Hippocampal formation (tissue), 2 donors: ENCODE data around the gene NFATC1.
"Not testable (repeated sequence)": the region's sequence is repeated elsewhere in the genome, so short reads cannot be mapped to it uniquely, and the experiment has no call there.

Experiments
- DNase-seq, 2 donors: peaks; one replicate each; lab custom pipeline; 2025; lab: John Stamatoyannopoulos, UW

The NFATC1 gene

DNA sequence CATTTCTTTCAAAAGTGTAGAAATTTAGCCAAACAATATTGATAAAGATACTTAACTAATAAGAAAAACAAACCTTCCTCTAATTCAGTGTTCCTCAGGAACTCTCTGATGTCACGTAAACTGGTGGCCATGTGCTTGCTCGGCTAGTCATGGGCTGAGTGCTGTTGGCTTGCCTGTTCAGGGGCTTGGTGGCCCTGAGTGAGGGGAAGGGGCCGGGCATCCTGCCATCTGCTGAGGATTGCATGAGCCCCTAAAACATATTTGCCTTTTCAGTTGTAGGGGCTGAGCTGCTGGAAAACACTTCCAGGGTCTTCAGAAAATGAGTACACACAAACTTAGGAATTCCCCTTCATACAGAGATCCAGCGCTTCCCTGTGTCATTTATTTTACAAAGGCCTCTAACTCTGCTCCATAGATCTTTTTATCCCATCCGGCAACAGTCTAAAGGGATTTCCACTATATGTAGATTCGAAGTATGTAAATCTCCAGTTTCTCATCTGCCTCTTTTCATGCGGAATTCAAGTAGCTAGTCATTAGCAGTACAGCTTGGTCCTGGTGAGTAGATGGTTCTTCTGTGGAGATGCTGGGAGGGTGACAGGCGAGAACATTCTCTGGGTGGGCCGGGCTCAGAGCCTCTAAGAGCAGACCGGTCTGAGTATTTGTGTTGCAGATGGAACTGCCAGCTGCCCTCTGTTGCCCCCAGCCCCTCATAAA is 20.1 kb upstream of the NFATC1 start:
- no peak for DNase-seq

DNA sequence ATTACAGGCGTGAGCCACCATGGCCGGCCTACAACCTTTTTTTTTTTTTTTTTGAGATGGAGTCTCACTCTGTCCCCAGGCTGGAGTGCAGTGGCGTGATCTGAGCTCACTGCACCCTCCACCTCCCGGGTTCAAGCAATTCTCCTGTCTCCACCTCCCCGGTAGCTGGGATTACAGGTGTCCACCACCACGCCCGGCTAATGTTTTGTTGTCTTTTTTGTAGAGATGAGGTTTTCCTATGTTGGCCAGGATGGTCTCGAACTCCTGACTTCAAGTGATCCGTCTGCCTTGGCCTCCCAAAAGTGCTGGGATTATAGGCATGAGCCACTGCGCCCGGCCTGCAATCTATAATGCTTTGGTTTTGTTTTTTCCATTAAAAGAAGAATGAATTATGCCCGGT is 19.1 kb upstream of the NFATC1 start:
- not testable (repeated sequence) for DNase-seq

DNA sequence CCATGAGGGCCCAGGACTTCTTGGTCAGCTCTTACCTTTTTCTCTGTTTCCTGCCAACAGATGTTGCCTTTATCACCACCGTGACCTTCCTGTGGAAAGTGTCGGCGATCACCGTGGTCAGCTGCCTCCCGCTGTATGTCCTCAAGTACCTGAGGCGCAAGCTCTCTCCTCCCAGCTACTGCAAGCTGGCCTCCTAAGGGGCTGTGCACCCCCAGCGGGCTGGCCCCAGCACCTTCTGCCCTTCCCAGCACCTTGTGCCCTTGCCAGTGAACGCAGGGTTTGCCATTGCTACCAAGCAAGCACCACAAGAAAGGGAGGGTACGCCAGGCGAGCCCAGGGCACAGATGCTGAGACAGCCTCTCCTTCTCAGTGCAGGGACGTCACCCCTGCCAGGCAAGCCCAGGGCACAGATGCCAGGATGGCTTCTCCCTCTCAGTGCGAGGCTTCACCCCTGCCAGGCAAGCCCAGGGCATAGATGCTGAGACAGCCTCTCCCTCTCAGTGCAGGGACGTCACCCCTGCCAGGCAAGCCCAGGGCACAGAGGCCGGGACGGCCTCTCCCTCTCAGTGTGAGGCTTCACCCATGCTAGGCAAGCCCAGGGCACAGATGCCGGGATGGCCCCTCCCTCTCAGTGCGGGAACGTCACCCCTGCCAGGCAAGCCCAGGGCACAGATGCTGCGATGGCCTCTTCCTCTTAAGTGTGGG is 18.4 kb upstream of the NFATC1 start:
- DNase-seq, result no peak

DNA sequence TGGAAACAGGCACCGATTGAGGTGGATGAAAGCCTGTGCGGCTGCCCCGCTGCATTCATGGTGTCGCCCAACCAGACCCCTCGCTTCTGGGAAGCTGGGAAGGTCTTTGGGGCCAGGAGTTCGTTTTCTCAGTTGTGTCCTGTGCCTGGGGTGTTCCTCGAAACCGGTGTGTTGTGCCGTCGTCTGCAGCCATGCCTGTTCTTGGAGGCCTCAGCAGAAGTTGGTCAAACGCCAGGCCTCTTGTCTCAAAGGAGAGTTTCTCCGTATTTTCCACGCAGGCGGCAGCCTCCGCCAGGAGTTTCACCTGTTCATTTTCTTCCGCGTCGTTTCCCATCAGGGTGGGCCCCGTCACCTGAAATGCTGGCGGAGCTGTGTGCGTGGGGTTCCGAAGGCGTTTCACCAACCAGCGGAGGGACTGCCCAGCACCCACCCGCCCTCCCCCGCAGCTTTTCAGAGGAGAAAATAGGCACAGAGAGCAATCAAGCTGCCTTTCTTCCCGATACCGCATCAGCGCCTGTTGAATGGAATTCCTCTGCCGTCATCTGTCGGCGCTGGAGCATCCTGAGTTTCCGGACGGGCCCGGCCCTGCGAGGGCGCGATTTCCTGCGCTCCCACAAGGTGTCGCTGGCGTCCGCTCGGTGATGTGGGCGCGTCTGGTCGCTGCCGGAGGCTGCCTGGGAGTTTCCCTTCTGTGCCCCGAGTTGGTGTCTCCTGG is 17.0 kb upstream of the NFATC1 start:
- peak; percentile 68 to 74 for DNase-seq

GRCh38 chr18:79379251-79379905 is 16.4 kb upstream of the NFATC1 start:
- DNase-seq, result no peak

- no peak for DNase-seq
Observed at GRCh38 chr18:79379931-79380815, 15.6 kb upstream of the NFATC1 start.

- peak in 1 of 2 donors; percentile 58 for DNase-seq
Observed at GRCh38 chr18:79380816-79381806, 14.6 kb upstream of the NFATC1 start.

GRCh38 chr18:79381811-79382311 is 13.9 kb upstream of the NFATC1 start:
- no peak for DNase-seq

DNA sequence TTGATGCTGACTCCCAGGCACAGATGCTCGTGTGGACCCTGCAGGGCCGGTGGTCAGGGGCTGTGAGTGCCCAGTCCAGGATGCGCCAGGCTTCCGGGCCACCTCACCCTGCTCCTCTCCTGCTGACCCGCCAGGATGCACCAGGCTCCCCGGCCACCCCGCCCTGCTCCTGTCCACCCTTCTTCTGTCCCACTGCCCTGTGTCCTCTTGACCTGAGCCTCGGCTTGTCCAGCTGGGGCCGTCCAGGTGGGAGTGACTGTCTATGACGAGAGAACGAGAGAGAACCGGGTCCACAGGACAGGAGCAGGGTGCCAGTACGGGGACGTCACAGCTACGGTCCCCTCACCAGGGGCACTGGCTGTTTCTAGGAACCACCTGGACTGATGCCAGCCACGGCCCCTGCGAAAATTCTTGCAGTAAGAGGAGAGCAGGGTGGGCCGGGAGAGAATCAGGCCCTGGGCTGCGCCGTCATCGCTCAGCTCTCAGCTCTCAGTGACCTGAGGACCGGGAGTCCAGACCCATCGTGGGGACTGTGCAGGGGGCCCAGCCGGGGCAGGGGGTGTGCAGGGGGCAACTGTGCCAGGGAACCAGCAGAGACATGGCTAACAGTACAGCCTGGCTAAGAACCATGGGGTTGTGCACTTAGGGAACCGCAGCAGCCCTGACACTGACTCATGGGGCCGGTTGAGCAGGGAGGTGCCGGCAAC is 12.9 kb upstream of the NFATC1 start:
- DNase-seq, result no peak

GRCh38 chr18:79383388-79384056 is 12.2 kb upstream of the NFATC1 start:
- DNase-seq, result no peak

DNA sequence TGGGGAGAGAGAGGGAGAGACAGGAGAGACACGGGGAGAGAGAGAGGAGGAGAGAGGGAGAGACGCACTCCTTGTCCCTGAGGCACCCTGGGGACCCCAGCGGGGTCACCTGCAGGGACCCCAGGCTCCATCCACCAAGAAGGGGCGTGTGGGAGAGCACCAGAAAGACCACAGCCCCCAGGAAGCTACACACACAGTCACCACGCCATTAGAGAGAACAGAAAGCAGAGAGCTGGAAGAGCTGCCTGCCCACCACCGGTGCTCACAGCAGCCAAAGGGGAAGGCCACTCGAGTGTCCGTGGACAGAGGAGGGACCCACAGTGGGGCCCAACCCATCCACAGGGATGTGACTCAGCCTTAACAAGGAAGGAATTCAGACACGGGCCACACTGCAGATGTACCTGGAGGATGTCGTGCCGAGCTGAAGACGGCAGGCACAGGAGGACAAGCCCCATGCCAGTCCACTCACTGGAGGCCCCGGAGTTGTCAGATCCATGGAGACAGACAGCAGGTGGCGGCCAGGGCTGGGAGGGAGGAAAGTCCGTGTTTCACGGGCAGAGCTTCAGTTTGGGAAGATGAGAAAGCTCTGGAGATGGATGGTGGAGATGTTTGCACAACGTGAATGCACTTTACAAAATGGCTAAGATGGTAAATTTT is 11.5 kb upstream of the NFATC1 start:
- DNase-seq, result no peak

DNA sequence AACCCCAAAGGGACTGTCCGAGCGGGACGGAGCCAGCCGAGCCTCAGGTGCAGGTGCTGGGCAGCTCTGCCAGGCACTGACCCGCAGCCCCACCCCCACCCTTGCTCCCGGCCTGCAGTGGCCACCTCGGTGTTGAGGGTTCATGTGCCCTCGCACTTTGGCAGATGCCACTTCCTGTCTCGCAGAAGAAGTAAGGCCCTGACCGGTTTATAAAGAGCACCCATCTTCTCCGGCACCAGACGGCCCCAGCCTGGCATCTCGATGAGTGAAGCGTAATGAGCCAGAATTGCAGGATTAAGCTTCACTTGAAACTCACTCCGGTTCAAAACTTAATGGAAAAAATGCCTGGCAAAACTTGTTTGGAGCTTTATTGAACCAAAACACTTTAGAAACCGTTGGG is 10.9 kb upstream of the NFATC1 start:
- no peak for DNase-seq

DNA sequence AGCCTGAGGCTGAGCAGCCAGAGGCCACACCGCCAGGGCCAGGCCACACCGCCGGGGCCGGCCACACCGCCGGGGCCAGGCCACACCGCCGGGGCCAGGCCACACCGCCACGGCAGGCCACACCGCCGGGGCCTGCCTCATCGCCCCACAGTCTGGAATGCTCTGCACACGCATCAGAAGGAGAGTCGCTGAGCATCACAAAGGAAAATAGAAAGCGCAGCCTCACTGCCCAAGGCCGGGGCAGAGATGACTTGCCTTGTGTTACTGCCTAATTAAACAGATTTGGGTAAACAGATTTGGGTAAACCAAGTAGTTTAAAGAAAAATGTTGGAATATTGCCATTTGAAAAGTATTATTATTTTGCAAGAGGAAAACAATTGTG is 10.4 kb upstream of the NFATC1 start:
- DNase-seq, result no peak

- no peak for DNase-seq
Observed at GRCh38 chr18:79385708-79386341, 9.9 kb upstream of the NFATC1 start.

DNA sequence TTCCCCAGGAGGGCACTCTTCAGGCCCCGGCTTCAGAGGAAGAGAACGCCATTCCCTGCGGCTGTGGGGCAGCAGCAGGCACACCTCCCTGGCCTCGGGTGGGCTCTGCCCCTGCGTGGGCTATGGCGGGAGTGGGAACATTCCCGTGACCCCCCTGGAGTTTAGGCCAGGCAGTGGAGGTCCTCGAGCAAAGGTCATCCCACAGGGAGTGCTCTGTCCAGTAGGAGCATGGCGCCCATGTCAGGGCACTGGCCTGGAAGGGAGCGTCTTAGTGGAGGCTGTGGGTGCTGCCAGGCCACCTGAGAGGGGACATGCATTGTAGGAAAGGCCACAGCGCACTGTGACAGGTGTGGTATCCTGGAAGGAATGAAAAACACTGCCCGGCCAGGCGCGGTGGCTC is 9.2 kb upstream of the NFATC1 start:
- no peak for DNase-seq

GRCh38 chr18:79387214-79387613 is 8.5 kb upstream of the NFATC1 start:
- no peak for DNase-seq

DNA sequence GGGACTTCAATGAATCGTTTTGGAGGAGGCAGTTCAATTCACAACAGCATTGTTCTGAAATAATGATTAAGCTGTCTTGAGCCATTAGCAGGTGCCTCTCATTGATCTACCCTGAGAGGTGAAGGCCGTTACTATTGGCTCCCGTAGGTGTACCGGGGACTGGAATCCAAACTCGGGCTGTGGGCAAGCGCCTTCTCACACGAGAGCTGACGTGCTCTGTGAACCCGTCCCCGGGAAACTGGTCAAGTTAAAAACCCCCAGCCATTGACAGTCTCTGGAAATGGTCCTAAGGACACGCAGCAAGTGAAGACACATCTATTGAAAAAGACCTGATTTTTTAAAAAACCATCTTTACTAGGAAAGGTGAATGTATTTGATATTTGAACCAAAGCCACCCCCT is 8.1 kb upstream of the NFATC1 start:
- DNase-seq, result no peak

- no peak for DNase-seq
Observed at GRCh38 chr18:79388043-79388442, 7.7 kb upstream of the NFATC1 start.
